Stimulated activated CD8-positive, alpha-beta memory T cell treated with anti-CD3 and anti-CD28 coated beads, Interleukin-12 subunit alpha, Interleukin-12 subunit beta, amount 100 ng/mL, for 4 hours (primary cell): ENCODE results near the gene CTNNA2.

ENCODE experiments used
- DNase-seq: peaks from one replicate; pipeline ENCODE4 v3.0.0-alpha.2; 2020; ENCODE audit warnings: low read depth

Gene CTNNA2

GRCh38 chr2:79935046-79935732, 422.3 kb downstream of the CTNNA2 start:
- DNase-seq: no peak

- DNase-seq: no peak
These were observed 423.2 kb downstream of the CTNNA2 start for GRCh38 chr2:79935771-79936657.

- DNase-seq: no peak
These were observed 423.9 kb downstream of the CTNNA2 start for GRCh38 chr2:79936715-79937114.

GRCh38 chr2:79938648-79939047, 425.8 kb downstream of the CTNNA2 start:
- DNase-seq: no peak

- DNase-seq: no peak
These were observed 427.5 kb downstream of the CTNNA2 start for GRCh38 chr2:79940364-79940763.

GRCh38 chr2:79941179-79941578, 428.3 kb downstream of the CTNNA2 start:
- no peak for DNase-seq

GRCh38 chr2:79944205-79944604, 431.4 kb downstream of the CTNNA2 start:
- DNase-seq: no peak

GRCh38 chr2:79945653-79946445, 433.0 kb downstream of the CTNNA2 start:
- DNase-seq: no peak

- DNase-seq: no peak
These were observed 434.9 kb downstream of the CTNNA2 start for GRCh38 chr2:79947751-79948150.

GRCh38 chr2:79950526-79950925, 437.7 kb downstream of the CTNNA2 start:
- no peak for DNase-seq

GRCh38 chr2:79952616-79953015, 439.8 kb downstream of the CTNNA2 start:
- no peak for DNase-seq

- DNase-seq: no peak
These were observed 447.2 kb downstream of the CTNNA2 start for GRCh38 chr2:79960035-79960434.

- no peak for DNase-seq
These were observed 447.7 kb downstream of the CTNNA2 start for GRCh38 chr2:79960519-79960918.

GRCh38 chr2:79964966-79965365, 452.1 kb downstream of the CTNNA2 start:
- DNase-seq: no peak

GRCh38 chr2:79966369-79966768, 453.5 kb downstream of the CTNNA2 start:
- no peak for DNase-seq

- DNase-seq: no peak
These were observed 454.0 kb downstream of the CTNNA2 start for GRCh38 chr2:79966882-79967281.

GRCh38 chr2:79971807-79972206, 459.0 kb downstream of the CTNNA2 start:
- DNase-seq: no peak

GRCh38 chr2:79972661-79973060, 459.8 kb downstream of the CTNNA2 start:
- no peak for DNase-seq

GRCh38 chr2:79975791-79976565, 463.1 kb downstream of the CTNNA2 start:
- DNase-seq: no peak

- DNase-seq: no peak
These were observed 464.9 kb downstream of the CTNNA2 start for GRCh38 chr2:79977792-79978191.

- DNase-seq: no peak
These were observed 467.3 kb downstream of the CTNNA2 start for GRCh38 chr2:79980116-79980515.

- DNase-seq: no peak
These were observed 468.0 kb downstream of the CTNNA2 start for GRCh38 chr2:79980816-79981215.
